Esophagus muscularis mucosa (tissue), 4 donors: ENCODE measurements around the gene GLI3. TPM values are rescaled to one million over a fixed set of nuclear protein-coding genes. Genes with fewer than 3 reads are reported as not detected.

Experiments used
- DNase-seq: peaks from one replicate; pipeline ENCODE4 v3.0.0-alpha.2; 2017; ENCODE audit errors: extremely low spot score
- H3K27ac ChIP-seq, 4 donors: fragments of 200-600 bp; sonication (generic); replicated peaks in 1 of 4; 1 replicate in 3 of 4; 2 replicates in 1 of 4; pipeline ENCODE4 v1.5.1; 2016 to 2019; ENCODE audit warnings: mild to moderate bottlenecking in 1 of 4
- H3K27me3 ChIP-seq, 4 donors: fragments of 200-600 bp; sonication (generic); one replicate each; pipeline versions ENCODE4 v1.5.1 to v1.6.0; 2016 to 2019
- H3K36me3 ChIP-seq, 4 donors: fragments of 200-600 bp; sonication (generic); one replicate each; pipeline ENCODE4 v1.5.1; 2016 to 2019
- H3K4me1 ChIP-seq, 4 donors: fragments of 200-600 bp; sonication (generic); one replicate each; pipeline ENCODE4 v1.5.1; 2016 to 2019
- H3K4me3 ChIP-seq, 4 donors: fragments of 200-600 bp; sonication (generic); 1 replicate in 2 of 4; 2 replicates in 2 of 4; pipeline ENCODE4 v1.5.1; 2016 to 2019; ENCODE audit warnings: mild to moderate bottlenecking in 4 of 4, moderate library complexity in 1 of 4
- H3K9me3 ChIP-seq, 4 donors: fragments of 200-600 bp; sonication (generic); 1 replicate in 3 of 4; 2 replicates in 1 of 4; pipeline ENCODE4 v1.5.1; 2016 to 2019
- CTCF ChIP-seq, 3 experiments: fragments of 200-600 bp in 2 of 3; fragments of 450-650 bp in 1 of 3; sonication (generic) in 2 of 3; IDR thresholded peaks; one replicate each; pipeline ENCODE4 v1.5.1; 2017 to 2019; ENCODE audit warnings: antibody characterized with exemption in 3 of 3, mild to moderate bottlenecking in 2 of 3, moderate library complexity in 1 of 3
- EP300 ChIP-seq: sonication (generic); formaldehyde crosslinking; IDR thresholded peaks from one replicate; pipeline ENCODE4 v1.6.1; 2017; ENCODE audit warnings: antibody characterized with exemption
- POLR2A ChIP-seq: fragments of 450-650 bp; IDR thresholded peaks from one replicate; pipeline ENCODE4 v1.6.1; 2017; ENCODE audit warnings: antibody characterized with exemption, moderate library complexity, mild to moderate bottlenecking, low read depth
- POLR2AphosphoS5 ChIP-seq, 2 donors: sonication (generic); formaldehyde crosslinking; IDR thresholded peaks; one replicate each; pipeline ENCODE4 v1.6.1; 2017; ENCODE audit warnings: antibody characterized with exemption in 2 of 2
- WGBS: methylation state at CpG from one replicate; pipeline ENCODE4 v1.1.5; 2018; 5-methylcytosine and 5-hydroxymethylcytosine counted together
- intact Hi-C: fragments of 100-400 bp; cut with DNase I; formaldehyde crosslinking; loops from one replicate; pipeline ENCODE4 v1.15.1; 2023
- total RNA-seq, 4 donors: library from RNA; depleted of rRNA; stranded (reverse); fragments of >200 nt; gene quantifications; one replicate each; pipeline versions ENCODE4 v1.1.0 to v1.2.1, GENCODE V29; 2016

GLI3 gene
- total RNA-seq, 4 donors from 2014 or later: 11.7 to 17.8 (median 13.3) TPM

- no peak for DNase-seq
- Histone ChIP-seq H3K9me3 (no peaks in the 10 kb centered on the region), H3K27me3 (peaks cover 0 to 3% (median 0%) of the 10 kb centered on the region in 4 donors), H3K27ac (no peak overlapping the region), H3K36me3 (no peaks in the 10 kb centered on the region), H3K4me3 (no peak overlapping the region), H3K4me1 (peaks cover under 1 to 5% (median 3%) of the 10 kb centered on the region in 4 donors)
- TF ChIP-seq EP300 (no peak), POLR2AphosphoS5 (IDR thresholded peaks at IDR 0.05) (no peak), POLR2A (no peak), CTCF (IDR thresholded peaks at IDR 0.05) (no peak)
- intact Hi-C loops: no loop called here
Measured at GRCh38 chr7:41948503-41948902, 288.5 kb downstream of the GLI3 start.

- H3K27me3 ChIP-seq: no peaks in the 10 kb centered on the region
- peak overlapping the region; percentile 39 to 68 (median 55) for H3K27ac ChIP-seq
- intact Hi-C loops: loop anchor here (5.0 kb wide), 2 partner anchors 34 to 749 kb away; no protein-coding TSS in a partner anchor
- H3K4me1 ChIP-seq: peaks cover 9 to 35% (median 32%) of the 10 kb centered on the region in 4 donors
- H3K36me3 ChIP-seq: no peaks in the 10 kb centered on the region
- peak overlapping the region; percentile 45 to 62 (median 48) for H3K4me3 ChIP-seq
- TF ChIP-seq POLR2AphosphoS5 (IDR thresholded peaks at IDR 0.05): peak; percentile 7 to 43
- peak; percentile 94 to 97 (median 95) for TF ChIP-seq CTCF (IDR thresholded peaks at IDR 0.05)
- no peak for TF ChIP-seq EP300
- WGBS: 2% methylated on average over 16 of the region's 16 CpGs
- DNase-seq: peak; percentile 94
- no peaks in the 10 kb centered on the region for H3K9me3 ChIP-seq
Measured at GRCh38 chr7:41943094-41943577, 293.9 kb downstream of the GLI3 start.

- intact Hi-C loops: loop anchor here (5.0 kb wide), 2 partner anchors 35 to 750 kb away; no protein-coding TSS in a partner anchor
Measured at GRCh38 chr7:41942468-41943093, 294.4 kb downstream of the GLI3 start.

GRCh38 chr7:41940760-41941343, 296.2 kb downstream of the GLI3 start:
- WGBS: 22% methylated on average over 3 of the region's 6 CpGs
- Histone ChIP-seq H3K9me3 (no peaks in the 10 kb centered on the region), H3K27me3 (no peaks in the 10 kb centered on the region), H3K4me1 (peaks cover 9 to 35% (median 32%) of the 10 kb centered on the region in 4 donors), H3K4me3 (no peak overlapping the region), H3K36me3 (no peaks in the 10 kb centered on the region), H3K27ac (no peak overlapping the region)
- DNase-seq: no peak
- intact Hi-C loops: loop anchor here (2.0 to 5.0 kb wide), 3 partner anchors 36 to 892 kb away; no protein-coding TSS in a partner anchor
- TF ChIP-seq POLR2A: no peak
- no peak for TF ChIP-seq EP300
- peak in 1 of 2 donors; percentile 17 for TF ChIP-seq POLR2AphosphoS5 (IDR thresholded peaks at IDR 0.05)
- peak; percentile 85 to 92 (median 87) for TF ChIP-seq CTCF (IDR thresholded peaks at IDR 0.05)

More at GRCh38 chr7:41942468-41943093, 294.4 kb downstream of the GLI3 start:
- 26% methylated on average over 23 of the region's 23 CpGs for WGBS
- Histone ChIP-seq H3K4me3 (peak overlapping the region; percentile 45 to 62 (median 48)), H3K36me3 (no peaks in the 10 kb centered on the region), H3K4me1 (peaks cover 9 to 35% (median 32%) of the 10 kb centered on the region in 4 donors), H3K27me3 (no peaks in the 10 kb centered on the region), H3K9me3 (no peaks in the 10 kb centered on the region), H3K27ac (peak overlapping the region; percentile 39 to 68 (median 55))
- no peak for DNase-seq
- TF ChIP-seq CTCF (IDR thresholded peaks at IDR 0.05) (no peak), EP300 (no peak), POLR2AphosphoS5 (IDR thresholded peaks at IDR 0.05) (no peak), POLR2A (no peak)
